PC-3 (cell line): Measurements from ENCODE around the gene SRXN1. TPM values are rescaled to one million over a fixed set of nuclear protein-coding genes. Genes with fewer than 3 reads are reported as not detected.

Experiments
- ATAC-seq: fragments of 200-7000 bp; cut with Tn5 transposase; 2 replicates; pipeline ENCODE4 v1.9.1; 2020; ENCODE audit warnings: mild to moderate bottlenecking, moderate library complexity
- BruUV-seq: library from RNA; stranded (reverse); fragments of 400-500 nt; replicated peaks from 2 replicates; lab custom pipeline; 2021; lab: Mats Ljungman, UMichigan
- CTCF ChIA-PET: fragments of 300-600 bp; sonication (Branson Sonifier 250); formaldehyde crosslinking; loops from one replicate; lab custom pipeline; 2022; ENCODE audit warnings: antibody characterized with exemption; lab: Charles Lee
- POLR2A ChIA-PET: fragments of 300-600 bp; sonication (Branson Sonifier 250); formaldehyde crosslinking; loops from one replicate; lab custom pipeline; 2022; ENCODE audit warnings: antibody characterized with exemption; ENCODE audit not compliant: unreplicated experiment; lab: Charles Lee
- DNase-seq: peaks from one replicate; pipeline ENCODE4 v3.0.0-alpha.2; 2015
- H2AFZ ChIP-seq: fragments of 300-600 bp; sonication (generic); 2 replicates; pipeline ENCODE4 v1.6.0; 2016; ENCODE audit warnings: antibody characterized with exemption, low read length
- H3F3A ChIP-seq: fragments of 300-600 bp; sonication (generic); one replicate; pipeline ENCODE4 v1.6.0; 2017; ENCODE audit warnings: antibody characterized with exemption, low read length, control low read depth, mild to moderate bottlenecking; ENCODE audit not compliant: unreplicated experiment
- H3K27ac ChIP-seq: fragments of 300-600 bp; sonication (generic); 2 replicates; pipeline ENCODE4 v1.5.1; 2016; ENCODE audit warnings: mild to moderate bottlenecking, low read length
- H3K27me3 ChIP-seq: fragments of 300-600 bp; sonication (generic); 2 replicates; pipeline ENCODE4 v1.6.1; 2016; ENCODE audit warnings: low read length, mixed read lengths
- H3K36me3 ChIP-seq: fragments of 300-600 bp; sonication (generic); 2 replicates; pipeline ENCODE4 v1.6.1; 2016; ENCODE audit warnings: low read depth, mixed run types, low read length, mixed read lengths
- H3K4me1 ChIP-seq: fragments of 300-600 bp; sonication (generic); 2 replicates; pipeline ENCODE4 v1.5.1; 2016; ENCODE audit warnings: low read length; ENCODE audit not compliant: insufficient read depth
- H3K4me2 ChIP-seq: fragments of 300-600 bp; sonication (generic); 2 replicates; pipeline ENCODE4 v1.6.0; 2016; ENCODE audit warnings: low read length
- H3K4me3 ChIP-seq: fragments of 300-600 bp; sonication (generic); 2 replicates; pipeline ENCODE4 v1.5.1; 2016; ENCODE audit warnings: mild to moderate bottlenecking, low read length, mixed read lengths
- H3K79me2 ChIP-seq: fragments of 300-600 bp; sonication (generic); 2 replicates; pipeline ENCODE4 v1.6.1; 2017; ENCODE audit warnings: low read length, mixed read lengths
- H3K9ac ChIP-seq: fragments of 300-600 bp; sonication (generic); 2 replicates; pipeline ENCODE4 v1.6.0; 2016; ENCODE audit warnings: mild to moderate bottlenecking, low read length
- H3K9me2 ChIP-seq: fragments of 300-600 bp; sonication (generic); replicated peaks from 2 replicates; pipeline ENCODE4 v1.6.1; 2016; ENCODE audit warnings: mixed run types, low read length, mixed read lengths
- H3K9me3 ChIP-seq: fragments of 300-600 bp; sonication (generic); 2 replicates; pipeline ENCODE4 v1.6.1; 2016; ENCODE audit warnings: low read length, mixed read lengths
- H4K20me1 ChIP-seq: fragments of 300-600 bp; sonication (generic); 2 replicates; pipeline ENCODE4 v1.6.1; 2016; ENCODE audit warnings: low read length, mixed read lengths
- CTCF ChIP-seq: fragments of 300-600 bp; sonication (generic); conservative IDR thresholded peaks from 2 replicates; pipeline ENCODE4 v1.5.1; 2017; ENCODE audit warnings: antibody characterized with exemption, low read depth, mild to moderate bottlenecking, low read length
- EZH2 ChIP-seq: fragments of 300-600 bp; sonication (generic); IDR thresholded peaks from one replicate; pipeline ENCODE4 v1.6.1; 2017; ENCODE audit warnings: antibody characterized with exemption, mild to moderate bottlenecking, low read length; ENCODE audit not compliant: unreplicated experiment
- EZH2phosphoT487 ChIP-seq: fragments of 300-600 bp; sonication (generic); IDR thresholded peaks from 2 replicates; pipeline ENCODE4 v1.6.1; 2018; ENCODE audit warnings: mild to moderate bottlenecking, antibody characterized with exemption, low read length, borderline replicate concordance
- intact Hi-C: fragments of 100-400 bp; cut with micrococcal nuclease; formaldehyde crosslinking; loops from 2 replicates; pipeline ENCODE4 v1.9.0; 2023
- total RNA-seq: library from RNA; depleted of rRNA; stranded (reverse); fragments of >200 nt; gene quantifications from 2 replicates; pipeline ENCODE4 v1.2.3, GENCODE V29; 2014

Gene SRXN1
- total RNA-seq, 1 experiment from 2014 or later: 105 TPM

DNA sequence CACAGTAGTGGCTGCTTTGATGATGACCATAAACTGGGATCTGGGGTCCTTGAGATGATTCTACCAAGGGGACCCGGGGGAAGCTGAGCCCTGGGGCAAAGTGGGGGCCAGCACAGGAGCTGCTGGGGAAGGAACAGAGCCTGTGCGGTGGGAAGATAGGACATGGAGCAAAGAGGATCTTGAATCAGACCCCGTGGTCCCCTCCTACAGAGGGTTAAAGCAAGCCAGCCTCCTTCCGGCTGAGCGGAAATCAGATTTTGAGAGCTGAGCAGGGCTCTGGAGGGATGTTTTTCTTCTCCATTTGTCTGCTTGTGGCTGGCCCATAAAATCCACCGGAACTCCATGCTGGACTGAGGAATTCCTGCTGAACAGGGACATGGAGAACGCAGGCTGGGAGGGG lies 32.8 kb downstream of the SRXN1 start:
- DNase-seq (no peak), ATAC-seq (no peak)
- H3F3A ChIP-seq: no peaks in the 10 kb centered on the region
- no peaks in the 10 kb centered on the region for H3K36me3 ChIP-seq
- H2AFZ ChIP-seq: no peak overlapping the region
- POLR2A ChIA-PET: no interaction called here
- no TSS peak for BruUV-seq
- H3K27me3 ChIP-seq: peaks cover 73% of the 10 kb centered on the region
- intact Hi-C loops: no loop called here
- H3K79me2 ChIP-seq: no peaks in the 10 kb centered on the region
- CTCF ChIA-PET: no interaction called here
- no peaks in the 10 kb centered on the region for H3K4me1 ChIP-seq
- no peak overlapping the region for H3K4me2 ChIP-seq
- H3K27ac ChIP-seq: no peak overlapping the region
- no peaks in the 10 kb centered on the region for H4K20me1 ChIP-seq
- no peak for TF ChIP-seq EZH2phosphoT487
- TF ChIP-seq EZH2: no peak
- TF ChIP-seq CTCF: no peak
- H3K4me3 ChIP-seq: no peak overlapping the region
- H3K9me2 ChIP-seq: no peaks in the 10 kb centered on the region
- H3K9ac ChIP-seq: no peak overlapping the region
- H3K9me3 ChIP-seq: no peaks in the 10 kb centered on the region

DNA sequence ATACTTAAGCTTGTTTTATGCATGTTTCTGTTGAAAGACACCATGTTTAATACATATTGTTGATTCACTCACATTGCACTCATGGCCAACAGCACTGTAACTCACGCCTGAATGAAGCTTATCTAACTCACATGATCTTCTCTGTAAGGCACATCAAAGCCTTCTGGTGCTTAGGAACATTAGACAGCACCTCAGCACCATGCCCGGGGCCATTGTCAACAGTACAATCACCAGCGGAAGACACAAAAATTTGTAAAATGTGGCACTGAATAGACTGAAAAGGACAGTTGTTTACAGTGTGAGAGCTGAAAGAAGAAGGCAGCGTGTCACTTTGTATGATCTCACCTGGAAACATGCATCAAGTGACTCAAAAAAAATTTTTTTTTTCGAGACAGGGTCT lies 34.0 kb downstream of the SRXN1 start:
- Histone ChIP-seq H3K79me2 (no peaks in the 10 kb centered on the region), H2AFZ (no peak overlapping the region), H3K9me2 (no peaks in the 10 kb centered on the region), H3K4me3 (no peak overlapping the region), H3K9ac (no peak overlapping the region), H3K4me1 (no peaks in the 10 kb centered on the region), H4K20me1 (no peaks in the 10 kb centered on the region), H3F3A (no peaks in the 10 kb centered on the region), H3K27ac (no peak overlapping the region), H3K27me3 (peaks cover 80% of the 10 kb centered on the region), H3K9me3 (no peaks in the 10 kb centered on the region), H3K36me3 (no peaks in the 10 kb centered on the region), H3K4me2 (no peak overlapping the region)
- TF ChIP-seq EZH2: no peak
- no peak for TF ChIP-seq EZH2phosphoT487
- no peak for TF ChIP-seq CTCF
- intact Hi-C loops: no loop called here
- POLR2A ChIA-PET: no interaction called here
- no peak for DNase-seq
- no TSS peak for BruUV-seq
- CTCF ChIA-PET: no interaction called here
- no peak for ATAC-seq

GRCh38 chr20:617934-618690 lies 34.9 kb downstream of the SRXN1 start:
- TF ChIP-seq CTCF: no peak
- TF ChIP-seq EZH2: no peak
- TF ChIP-seq EZH2phosphoT487: no peak
- no peak overlapping the region for H3K9ac ChIP-seq
- no peaks in the 10 kb centered on the region for H3K36me3 ChIP-seq
- H3K9me3 ChIP-seq: no peaks in the 10 kb centered on the region
- no peaks in the 10 kb centered on the region for H3K9me2 ChIP-seq
- ATAC-seq (no peak), DNase-seq (no peak)
- no peak overlapping the region for H2AFZ ChIP-seq
- H3K79me2 ChIP-seq: no peaks in the 10 kb centered on the region
- H3K27me3 ChIP-seq: peaks cover 82% of the 10 kb centered on the region
- CTCF ChIA-PET: no interaction called here
- no TSS peak for BruUV-seq
- no peak overlapping the region for H3K4me3 ChIP-seq
- H3K4me1 ChIP-seq: no peaks in the 10 kb centered on the region
- no peaks in the 10 kb centered on the region for H4K20me1 ChIP-seq
- POLR2A ChIA-PET: interaction anchor here (0.5 kb wide), 1 partner anchor 223 kb away, joined by 3 read pairs; no protein-coding TSS in a partner anchor
- no peak overlapping the region for H3K4me2 ChIP-seq
- no peaks in the 10 kb centered on the region for H3F3A ChIP-seq
- H3K27ac ChIP-seq: no peak overlapping the region
- intact Hi-C loops: no loop called here
